Stimulated activated CD4-positive, alpha-beta T cell treated with anti-CD3 and anti-CD28 coated beads, Interleukin-2, amount 100 ng/mL, for 24 hours (primary cell): Measurements from ENCODE around the gene ADGRD2.

Experiments
- DNase-seq, 2 donors: peaks; one replicate each; pipeline ENCODE4 v3.0.0-alpha.2; 2020

ADGRD2 gene

GRCh38 chr9:124498499-124499146 lies 48.4 kb downstream of the ADGRD2 start:
- DNase-seq: no peak

- no peak for DNase-seq
These were observed 49.0 kb downstream of the ADGRD2 start for GRCh38 chr9:124499216-124499615.

GRCh38 chr9:124500028-124500795 lies 50.0 kb downstream of the ADGRD2 start:
- DNase-seq: no peak

GRCh38 chr9:124500796-124501611 lies 50.8 kb downstream of the ADGRD2 start:
- DNase-seq: no peak

- DNase-seq: no peak
These were observed 51.6 kb downstream of the ADGRD2 start for GRCh38 chr9:124501771-124502320.

GRCh38 chr9:124502711-124503702 lies 52.8 kb downstream of the ADGRD2 start:
- no peak for DNase-seq

GRCh38 chr9:124503713-124504529 lies 53.7 kb downstream of the ADGRD2 start:
- DNase-seq: no peak

- no peak for DNase-seq
These were observed 54.3 kb downstream of the ADGRD2 start for GRCh38 chr9:124504530-124505005.

GRCh38 chr9:124505006-124505900 lies 55.0 kb downstream of the ADGRD2 start:
- DNase-seq: no peak

- DNase-seq: no peak
These were observed 55.7 kb downstream of the ADGRD2 start for GRCh38 chr9:124505901-124506346.

GRCh38 chr9:124506433-124506832 lies 56.2 kb downstream of the ADGRD2 start:
- no peak for DNase-seq

- DNase-seq: no peak
These were observed 57.0 kb downstream of the ADGRD2 start, which contains the start of gene NR5A1 for GRCh38 chr9:124506931-124507879. Gene NR5A1 (minus strand): TSS chr9:124507399. CDS start chr9:124503395, 4,004 bp downstream.

- DNase-seq: no peak
These were observed 57.7 kb downstream of the ADGRD2 start for GRCh38 chr9:124507880-124508423.

GRCh38 chr9:124510650-124511425 lies 60.6 kb downstream of the ADGRD2 start:
- DNase-seq: no peak

GRCh38 chr9:124511426-124511840 lies 61.2 kb downstream of the ADGRD2 start:
- no peak for DNase-seq

GRCh38 chr9:124511891-124512805 lies 61.9 kb downstream of the ADGRD2 start:
- DNase-seq: no peak
